T-cell (primary cell): ENCODE data around the gene TM4SF18. TPM values are rescaled to one million over a fixed set of nuclear protein-coding genes. Genes with fewer than 3 reads are reported as not detected.

Source experiments
- ATAC-seq, 4 experiments: fragments of 200-7000 bp in 3 of 4; fragments of 150-1000 bp in 1 of 4; cut with Tn5 transposase; replicated peaks in 1 of 4; 1 replicate in 3 of 4; 2 replicates in 1 of 4; pipeline ENCODE4 v1.10.0; 2021; ENCODE audit warnings: moderate library complexity in 3 of 4, mild to moderate bottlenecking in 2 of 4, moderate number of reproducible peaks in 1 of 4
- CTCF ChIA-PET, 2 donors: fragments of 300-600 bp; sonication (Branson Sonifier 250); formaldehyde crosslinking; loops; one replicate each; lab custom pipeline; 2022; ENCODE audit warnings: antibody characterized with exemption in 2 of 2; lab: Charles Lee
- POLR2A ChIA-PET, 2 donors: fragments of 300-600 bp; sonication (Branson Sonifier 250); formaldehyde crosslinking; loops; one replicate each; lab custom pipeline; 2022; ENCODE audit warnings: antibody characterized with exemption in 2 of 2; lab: Charles Lee
- DNase-seq, 35 experiments: peaks; one replicate each; pipeline versions ENCODE4 v3.0.0 to v3.0.0-alpha.2; 2013 to 2023
- H3K27ac ChIP-seq: one replicate; pipeline ENCODE4 v1.5.1; 2013; ENCODE audit warnings: low read length
- H3K27me3 ChIP-seq, 2 experiments: replicated peaks in 1 of 2; 1 replicate in 1 of 2; 2 replicates in 1 of 2; pipeline versions ENCODE4 v1.6.1 to v1.7.0; 2013; ENCODE audit warnings: low read length in 1 of 2, mixed read lengths in 1 of 2; ENCODE audit not compliant: control insufficient read depth in 2 of 2, insufficient read depth in 2 of 2; ENCODE audit errors: extremely low read depth in 1 of 2
- H3K36me3 ChIP-seq, 2 donors: 1 replicate in 1 of 2; 2 replicates in 1 of 2; pipeline versions ENCODE4 v1.6.1 to v1.7.0; 2013; ENCODE audit warnings: low read length in 1 of 2; ENCODE audit not compliant: control insufficient read depth in 2 of 2, insufficient read depth in 1 of 2; ENCODE audit errors: extremely low read depth in 1 of 2
- H3K4me1 ChIP-seq, 2 experiments: 1 replicate in 1 of 2; 2 replicates in 1 of 2; pipeline versions ENCODE4 v1.6.1 to v1.7.0; 2013; ENCODE audit warnings: low read length in 2 of 2, mixed read lengths in 1 of 2; ENCODE audit not compliant: insufficient read depth in 2 of 2, control insufficient read depth in 1 of 2; ENCODE audit errors: extremely low read depth in 1 of 2
- H3K4me3 ChIP-seq, 2 donors: 1 replicate in 1 of 2; 2 replicates in 1 of 2; pipeline versions ENCODE4 v1.5.1 to v1.7.0; 2013; ENCODE audit warnings: mild to moderate bottlenecking in 2 of 2, low read length in 1 of 2, moderate library complexity in 1 of 2; ENCODE audit not compliant: control insufficient read depth in 1 of 2; ENCODE audit errors: extremely low read depth in 1 of 2
- H3K9me3 ChIP-seq: 2 replicates; pipeline ENCODE4 v1.7.0; 2013
- H3K27ac Mint-ChIP-seq, 2 donors: one replicate each; pipeline ENCODE4 v1.8.0; 2020 to 2021; ENCODE audit warnings: mild to moderate bottlenecking in 2 of 2, mixed read lengths in 2 of 2
- H3K27me3 Mint-ChIP-seq, 2 donors: one replicate each; pipeline ENCODE4 v1.8.0; 2021 to 2022; ENCODE audit warnings: mixed read lengths in 2 of 2
- H3K36me3 Mint-ChIP-seq: one replicate; pipeline ENCODE4 v1.8.0; 2021; ENCODE audit warnings: mixed read lengths
- H3K4me1 Mint-ChIP-seq, 3 donors: one replicate each; pipeline ENCODE4 v1.8.0; 2020 to 2022; ENCODE audit warnings: mixed read lengths in 3 of 3, mild to moderate bottlenecking in 1 of 3
- H3K4me3 Mint-ChIP-seq, 3 donors: one replicate each; pipeline ENCODE4 v1.8.0; 2020 to 2022; ENCODE audit warnings: mild to moderate bottlenecking in 3 of 3, mixed read lengths in 3 of 3, moderate library complexity in 3 of 3
- H3K9me3 Mint-ChIP-seq, 3 donors: one replicate each; pipeline ENCODE4 v1.8.0; 2020 to 2022; ENCODE audit warnings: mixed read lengths in 3 of 3
- WGBS: methylation state at CpG from one replicate; pipeline ENCODE4 v1.1.5; 2013; ENCODE audit warnings: missing lambda C conversion rate; ENCODE audit not compliant: insufficient coverage; 5-methylcytosine and 5-hydroxymethylcytosine counted together
- total RNA-seq, 35 experiments: library from RNA in 6 of 35; stranded (reverse) in 6 of 35; fragments of 120-200 nt in 1 of 35; gene quantifications; one replicate each; pipeline versions ENCODE4 v1.2.1 to v1.2.4 and lab custom pipeline; 2013 to 2026

Gene TM4SF18
- total RNA-seq, 5 donors from 2014 or later (not counting 1 experiment from before 2014, with no cell fraction given), result not detected

DNA sequence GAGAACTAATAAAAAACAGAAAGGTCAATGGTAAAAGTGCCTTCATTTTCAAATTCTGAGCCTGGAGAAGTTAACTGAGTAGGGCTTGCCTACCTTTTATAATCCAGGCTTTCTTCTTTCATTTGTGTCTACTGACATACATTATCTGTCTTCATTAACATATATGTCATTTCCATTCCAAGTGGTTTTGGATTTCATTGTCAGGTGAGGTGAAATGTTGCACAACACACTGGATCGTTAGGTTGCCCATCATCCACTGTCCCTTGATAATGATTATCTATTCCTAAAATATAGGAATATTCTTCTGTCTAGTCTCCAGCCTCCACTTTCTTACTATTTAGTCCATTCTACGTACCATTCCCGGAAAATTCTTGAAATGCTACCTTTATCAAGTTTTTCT is 56.8 kb downstream of the TM4SF18 start:
- Mint-ChIP-seq H3K27ac (peak overlapping the region; percentile 95 to 99), H3K27me3 (no peaks in the 10 kb centered on the region), H3K9me3 (no peaks in the 10 kb centered on the region), H3K4me1 (peaks cover 14 to 23% (median 15%) of the 10 kb centered on the region in 3 donors), H3K36me3 (no peaks in the 10 kb centered on the region), H3K4me3 (peak overlapping the region in 1 of 3 donors; percentile 76)
- H3K27ac ChIP-seq, result no peak overlapping the region
- H3K9me3 ChIP-seq, result no peaks in the 10 kb centered on the region
- ATAC-seq (no peak), DNase-seq (no peak)
- POLR2A ChIA-PET, result no interaction called here
- H3K4me1 ChIP-seq, result peaks cover 6 to 7% of the 10 kb centered on the region in 2 experiments
- H3K36me3 ChIP-seq, result no peaks in the 10 kb centered on the region
- no peak overlapping the region for H3K4me3 ChIP-seq
- no peaks in the 10 kb centered on the region for H3K27me3 ChIP-seq
- no CpG with 5 or more reads among the region's 3 CpGs for WGBS
- CTCF ChIA-PET, result interaction anchor here in 1 of 2 donors (1.0 to 4.8 kb wide), 5 partner anchors 22 to 319 kb away, joined by 3 to 47 read pairs (median 4); no protein-coding TSS in a partner anchor

DNA sequence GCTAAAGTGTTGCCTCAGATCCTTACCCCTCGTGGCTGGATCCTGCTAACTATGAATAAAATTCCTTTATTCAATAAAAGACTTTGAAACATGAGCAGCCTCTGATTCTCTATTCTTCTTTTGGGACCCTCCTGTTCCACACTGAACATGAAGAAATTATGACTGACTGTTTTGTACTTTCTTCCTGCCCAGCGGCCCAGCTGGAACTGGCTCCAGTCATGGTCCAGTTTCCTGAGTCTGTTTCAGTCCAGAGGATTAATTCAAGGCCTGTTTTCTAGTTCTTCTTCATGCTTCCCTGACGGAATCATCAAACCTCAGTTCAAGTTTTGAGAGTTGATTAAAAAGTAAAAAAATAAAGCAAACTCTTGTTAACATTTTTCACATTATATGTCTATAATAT is 59.2 kb downstream of the TM4SF18 start:
- CTCF ChIA-PET, result interaction anchor here (0.8 to 4.6 kb wide), 3 partner anchors 153 to 168 kb away, joined by 3 to 47 read pairs (median 12); no protein-coding TSS in a partner anchor
- no peaks in the 10 kb centered on the region for H3K9me3 ChIP-seq
- Mint-ChIP-seq H3K36me3 (no peaks in the 10 kb centered on the region), H3K27ac (no peak overlapping the region), H3K9me3 (no peaks in the 10 kb centered on the region), H3K4me1 (peaks cover 14 to 23% (median 15%) of the 10 kb centered on the region in 3 donors), H3K27me3 (no peaks in the 10 kb centered on the region), H3K4me3 (no peak overlapping the region)
- no peak for ATAC-seq
- no peaks in the 10 kb centered on the region for H3K36me3 ChIP-seq
- POLR2A ChIA-PET, result no interaction called here
- DNase-seq, result no peak
- no peaks in the 10 kb centered on the region for H3K27me3 ChIP-seq
- 90% methylated on average over 1 of the region's 3 CpGs for WGBS
- peaks cover 6 to 7% of the 10 kb centered on the region in 2 experiments for H3K4me1 ChIP-seq
- no peak overlapping the region for H3K27ac ChIP-seq
- H3K4me3 ChIP-seq, result no peak overlapping the region

DNA sequence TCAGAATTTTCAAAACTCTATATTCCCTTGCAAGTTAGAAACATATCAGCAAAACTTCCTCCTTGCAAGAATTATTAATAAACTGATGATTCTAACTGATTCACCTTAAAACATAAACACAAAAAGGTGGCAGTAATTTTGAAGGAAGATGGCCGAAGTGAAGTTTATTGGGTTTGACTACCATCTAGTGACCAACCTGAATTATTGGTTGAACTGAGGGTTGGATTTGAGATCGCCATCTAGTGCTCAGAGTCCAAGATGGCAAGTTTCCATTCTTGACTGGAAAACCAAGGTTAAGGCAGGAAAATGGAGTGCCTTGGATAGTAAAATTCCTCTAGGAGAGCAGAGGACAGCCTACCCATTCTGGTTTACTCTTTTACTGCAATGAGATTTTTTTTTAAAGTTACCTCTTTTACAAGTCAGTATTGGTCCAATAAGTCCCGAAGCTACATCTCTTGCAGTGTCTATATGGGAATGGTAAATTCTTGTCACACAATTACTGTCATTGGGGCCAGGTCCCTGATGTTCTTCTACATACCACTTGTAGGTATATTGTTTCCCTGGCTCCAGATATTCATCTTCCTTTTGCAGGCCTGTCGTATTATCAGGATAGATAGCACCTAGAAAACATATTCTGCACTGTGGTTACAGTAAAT is 60.2 kb downstream of the TM4SF18 start:
- ChIA-PET CTCF (interaction anchor here (0.7 to 4.6 kb wide), 6 partner anchors 120 to 318 kb away, joined by 3 to 47 read pairs (median 6); partner anchors contain the start of gene HPS3 (in 1 of the 2)), POLR2A (no interaction called here)
- Mint-ChIP-seq H3K27me3 (no peaks in the 10 kb centered on the region), H3K36me3 (no peaks in the 10 kb centered on the region), H3K4me3 (no peak overlapping the region), H3K4me1 (peaks cover 14 to 23% (median 15%) of the 10 kb centered on the region in 3 donors), H3K9me3 (no peaks in the 10 kb centered on the region), H3K27ac (no peak overlapping the region)
- ATAC-seq, result peak; percentile 50 to 85 (median 58)
- H3K27ac ChIP-seq, result no peak overlapping the region
- peaks cover 6 to 7% of the 10 kb centered on the region in 2 experiments for H3K4me1 ChIP-seq
- no peaks in the 10 kb centered on the region for H3K27me3 ChIP-seq
- no peak overlapping the region for H3K4me3 ChIP-seq
- WGBS, result 0% methylated on average over 1 of the region's 4 CpGs
- no peaks in the 10 kb centered on the region for H3K9me3 ChIP-seq
- DNase-seq, result peak in 11 of 35 experiments; percentile 4 to 82 (median 15)
- no peaks in the 10 kb centered on the region for H3K36me3 ChIP-seq

DNA sequence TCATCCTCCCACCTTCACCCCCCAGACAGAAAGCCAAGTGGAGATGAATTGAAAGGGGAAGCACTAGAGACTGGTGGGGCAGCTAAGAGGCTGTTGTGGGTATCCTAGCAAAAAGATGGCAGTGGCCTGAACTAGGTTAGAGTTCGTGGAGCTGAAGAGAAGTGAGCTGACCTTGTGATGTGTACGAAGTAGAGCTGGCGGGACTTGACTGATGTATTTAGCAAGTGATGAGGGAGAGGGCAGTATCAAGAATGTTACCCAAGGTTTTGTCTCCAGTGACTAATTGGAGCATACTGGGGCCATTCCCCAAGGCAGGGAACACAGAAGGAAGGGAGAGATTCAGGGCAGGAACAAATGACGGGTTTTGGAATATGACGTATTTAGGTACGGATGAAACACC is 61.8 kb downstream of the TM4SF18 start:
- Histone ChIP-seq H3K27me3 (no peaks in the 10 kb centered on the region), H3K9me3 (no peaks in the 10 kb centered on the region), H3K27ac (no peak overlapping the region), H3K36me3 (no peaks in the 10 kb centered on the region), H3K4me1 (peaks cover 0 to 1% of the 10 kb centered on the region in 2 experiments), H3K4me3 (no peak overlapping the region)
- no peaks in the 10 kb centered on the region for H3K36me3 Mint-ChIP-seq
- ATAC-seq (no peak), DNase-seq (no peak)
- H3K4me1 Mint-ChIP-seq, result peaks cover under 1 to 9% (median 3%) of the 10 kb centered on the region in 3 donors
- no peaks in the 10 kb centered on the region for H3K27me3 Mint-ChIP-seq
- no peaks in the 10 kb centered on the region for H3K9me3 Mint-ChIP-seq
- ChIA-PET POLR2A (interaction anchor here in 1 of 2 donors (0.6 kb wide), 1 partner anchor 316 kb away, joined by 9 read pairs; no protein-coding TSS in a partner anchor), CTCF (interaction anchor here (0.8 to 2.1 kb wide), 8 partner anchors 9 to 318 kb away, joined by 3 to 12 read pairs (median 5); no protein-coding TSS in a partner anchor)
- 88% methylated on average over 3 of the region's 6 CpGs for WGBS
- no peak overlapping the region for H3K4me3 Mint-ChIP-seq
- H3K27ac Mint-ChIP-seq, result no peak overlapping the region

DNA sequence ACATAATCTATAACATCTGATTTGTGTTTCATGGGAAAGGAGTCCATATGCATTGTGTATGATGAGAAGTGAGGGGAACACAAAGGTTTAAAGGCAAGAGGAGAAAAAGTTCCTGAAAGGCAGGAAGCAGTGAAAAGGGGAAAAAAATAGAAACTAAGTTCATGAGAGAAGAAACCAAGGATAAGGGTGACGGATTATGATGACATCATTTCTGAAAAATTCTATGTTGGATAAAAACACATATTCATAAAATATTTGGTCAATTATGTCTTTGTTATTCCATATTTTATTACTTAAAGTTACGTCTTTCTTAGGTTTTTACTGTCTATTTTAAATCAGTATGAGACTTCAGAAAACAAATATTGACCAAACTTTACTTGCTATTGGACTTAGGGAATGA is 63.3 kb downstream of the TM4SF18 start:
- ATAC-seq (no peak), DNase-seq (no peak)
- no peaks in the 10 kb centered on the region for H3K27me3 Mint-ChIP-seq
- H3K4me1 Mint-ChIP-seq, result peaks cover 0 to 4% (median 0%) of the 10 kb centered on the region in 3 donors
- WGBS, result no CpG with 5 or more reads among the region's 2 CpGs
- no peaks in the 10 kb centered on the region for H3K27me3 ChIP-seq
- no peaks in the 10 kb centered on the region for H3K4me1 ChIP-seq
- CTCF ChIA-PET, result no interaction called here
- H3K36me3 ChIP-seq, result no peaks in the 10 kb centered on the region
- H3K27ac Mint-ChIP-seq, result no peak overlapping the region
- no peaks in the 10 kb centered on the region for H3K36me3 Mint-ChIP-seq
- H3K4me3 ChIP-seq, result no peak overlapping the region
- H3K9me3 Mint-ChIP-seq, result no peaks in the 10 kb centered on the region
- H3K27ac ChIP-seq, result no peak overlapping the region
- POLR2A ChIA-PET, result no interaction called here
- no peak overlapping the region for H3K4me3 Mint-ChIP-seq
- no peaks in the 10 kb centered on the region for H3K9me3 ChIP-seq

DNA sequence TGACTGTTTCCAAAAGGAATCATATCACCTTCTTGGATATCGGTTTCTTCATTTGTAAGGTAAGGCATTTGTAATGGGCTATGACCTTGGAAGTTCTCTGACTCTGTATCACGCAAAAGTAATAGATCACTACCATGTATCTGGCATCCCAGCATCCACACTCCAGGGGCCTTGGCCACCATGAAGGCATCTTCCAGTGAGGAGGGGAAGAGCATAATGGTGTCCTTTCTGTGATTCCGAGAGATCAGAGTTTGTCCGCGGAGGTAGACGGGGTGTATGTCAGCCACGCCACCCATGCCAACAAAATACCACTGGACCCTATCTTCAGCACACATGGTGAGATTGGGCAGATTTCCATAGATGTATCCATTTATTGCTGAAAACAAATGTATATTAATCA is 63.7 kb downstream of the TM4SF18 start:
- H3K4me1 Mint-ChIP-seq, result peaks cover 0 to 4% (median 0%) of the 10 kb centered on the region in 3 donors
- no peaks in the 10 kb centered on the region for H3K9me3 ChIP-seq
- H3K4me1 ChIP-seq, result no peaks in the 10 kb centered on the region
- H3K27ac Mint-ChIP-seq, result no peak overlapping the region
- 100% methylated on average over 3 of the region's 7 CpGs for WGBS
- no peak overlapping the region for H3K4me3 Mint-ChIP-seq
- H3K27ac ChIP-seq, result no peak overlapping the region
- H3K9me3 Mint-ChIP-seq, result no peaks in the 10 kb centered on the region
- CTCF ChIA-PET, result interaction anchor here (0.6 to 1.3 kb wide), 3 partner anchors 144 to 150 kb away, joined by 3 to 6 read pairs (median 3); no protein-coding TSS in a partner anchor
- DNase-seq (no peak), ATAC-seq (no peak)
- H3K27me3 ChIP-seq, result no peaks in the 10 kb centered on the region
- POLR2A ChIA-PET, result no interaction called here
- H3K36me3 Mint-ChIP-seq, result no peaks in the 10 kb centered on the region
- H3K4me3 ChIP-seq, result no peak overlapping the region
- no peaks in the 10 kb centered on the region for H3K27me3 Mint-ChIP-seq
- H3K36me3 ChIP-seq, result no peaks in the 10 kb centered on the region
